Measurements from ENCODE around the gene KLK4.

KLK4 gene

DNA sequence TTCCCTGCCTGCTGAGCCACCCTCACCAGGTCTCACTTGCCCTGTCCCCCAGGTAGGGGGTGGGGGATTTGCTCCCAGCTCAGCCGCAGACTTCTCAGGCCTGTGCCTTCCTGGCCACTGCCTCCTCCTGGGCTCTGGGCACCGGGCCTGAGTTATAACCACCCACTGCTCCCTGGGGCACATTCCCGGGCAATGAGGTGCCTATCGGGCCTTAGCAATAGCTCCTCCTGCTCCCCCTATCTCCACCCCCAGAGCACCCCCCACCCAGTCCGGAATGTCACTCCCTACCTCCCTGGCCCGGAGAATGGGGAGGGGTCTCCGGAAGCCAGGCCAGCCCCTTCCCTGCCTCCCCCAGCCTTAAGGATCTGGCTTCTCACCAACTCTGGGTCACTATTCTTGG lies 41.7 kb upstream of the KLK4 start, which contains the start of gene KLK5:
Gene KLK5 (minus strand): TSS at position 129 of the 400 bp plus-strand sequence. CDS start 381 bp downstream, outside the sequence.
- DNase-seq (ENCODE audit: low read depth in 1 of 2, low spot score in 1 of 2), result no peak
- Histone ChIP-seq H3K27ac (replicated peaks) (no peak within 1 kb of the TSS), H3K27me3 (ENCODE audit: insufficient read depth, poor library complexity, severe bottlenecking) (no peaks in the 10 kb centered on the region), H3K4me3 (replicated peaks; ENCODE audit: insufficient read depth, low read length) (no peak within 1 kb of the TSS)
- TF ChIP-seq, protein P1, sequence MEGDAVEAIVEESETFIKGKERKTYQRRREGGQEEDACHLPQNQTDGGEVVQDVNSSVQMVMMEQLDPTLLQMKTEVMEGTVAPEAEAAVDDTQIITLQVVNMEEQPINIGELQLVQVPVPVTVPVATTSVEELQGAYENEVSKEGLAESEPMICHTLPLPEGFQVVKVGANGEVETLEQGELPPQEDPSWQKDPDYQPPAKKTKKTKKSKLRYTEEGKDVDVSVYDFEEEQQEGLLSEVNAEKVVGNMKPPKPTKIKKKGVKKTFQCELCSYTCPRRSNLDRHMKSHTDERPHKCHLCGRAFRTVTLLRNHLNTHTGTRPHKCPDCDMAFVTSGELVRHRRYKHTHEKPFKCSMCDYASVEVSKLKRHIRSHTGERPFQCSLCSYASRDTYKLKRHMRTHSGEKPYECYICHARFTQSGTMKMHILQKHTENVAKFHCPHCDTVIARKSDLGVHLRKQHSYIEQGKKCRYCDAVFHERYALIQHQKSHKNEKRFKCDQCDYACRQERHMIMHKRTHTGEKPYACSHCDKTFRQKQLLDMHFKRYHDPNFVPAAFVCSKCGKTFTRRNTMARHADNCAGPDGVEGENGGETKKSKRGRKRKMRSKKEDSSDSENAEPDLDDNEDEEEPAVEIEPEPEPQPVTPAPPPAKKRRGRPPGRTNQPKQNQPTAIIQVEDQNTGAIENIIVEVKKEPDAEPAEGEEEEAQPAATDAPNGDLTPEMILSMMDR (IDR thresholded peaks at IDR 0.05; ENCODE audit: insufficient read depth, low read length), result no peak
- TF ChIP-seq POLR2AphosphoS5 (IDR thresholded peaks at IDR 0.05; ENCODE audit: low read depth), result no peak
- TF ChIP-seq, protein P2, sequence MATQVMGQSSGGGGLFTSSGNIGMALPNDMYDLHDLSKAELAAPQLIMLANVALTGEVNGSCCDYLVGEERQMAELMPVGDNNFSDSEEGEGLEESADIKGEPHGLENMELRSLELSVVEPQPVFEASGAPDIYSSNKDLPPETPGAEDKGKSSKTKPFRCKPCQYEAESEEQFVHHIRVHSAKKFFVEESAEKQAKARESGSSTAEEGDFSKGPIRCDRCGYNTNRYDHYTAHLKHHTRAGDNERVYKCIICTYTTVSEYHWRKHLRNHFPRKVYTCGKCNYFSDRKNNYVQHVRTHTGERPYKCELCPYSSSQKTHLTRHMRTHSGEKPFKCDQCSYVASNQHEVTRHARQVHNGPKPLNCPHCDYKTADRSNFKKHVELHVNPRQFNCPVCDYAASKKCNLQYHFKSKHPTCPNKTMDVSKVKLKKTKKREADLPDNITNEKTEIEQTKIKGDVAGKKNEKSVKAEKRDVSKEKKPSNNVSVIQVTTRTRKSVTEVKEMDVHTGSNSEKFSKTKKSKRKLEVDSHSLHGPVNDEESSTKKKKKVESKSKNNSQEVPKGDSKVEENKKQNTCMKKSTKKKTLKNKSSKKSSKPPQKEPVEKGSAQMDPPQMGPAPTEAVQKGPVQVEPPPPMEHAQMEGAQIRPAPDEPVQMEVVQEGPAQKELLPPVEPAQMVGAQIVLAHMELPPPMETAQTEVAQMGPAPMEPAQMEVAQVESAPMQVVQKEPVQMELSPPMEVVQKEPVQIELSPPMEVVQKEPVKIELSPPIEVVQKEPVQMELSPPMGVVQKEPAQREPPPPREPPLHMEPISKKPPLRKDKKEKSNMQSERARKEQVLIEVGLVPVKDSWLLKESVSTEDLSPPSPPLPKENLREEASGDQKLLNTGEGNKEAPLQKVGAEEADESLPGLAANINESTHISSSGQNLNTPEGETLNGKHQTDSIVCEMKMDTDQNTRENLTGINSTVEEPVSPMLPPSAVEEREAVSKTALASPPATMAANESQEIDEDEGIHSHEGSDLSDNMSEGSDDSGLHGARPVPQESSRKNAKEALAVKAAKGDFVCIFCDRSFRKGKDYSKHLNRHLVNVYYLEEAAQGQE (IDR thresholded peaks at IDR 0.05; ENCODE audit: insufficient replicate concordance, low read depth), result no peak
- no peak for TF ChIP-seq SPI1 (IDR thresholded peaks at IDR 0.05; ENCODE audit: borderline replicate concordance, low read depth)
- TF ChIP-seq GABPA (IDR thresholded peaks at IDR 0.05; ENCODE audit: low read depth), result no peak

DNA sequence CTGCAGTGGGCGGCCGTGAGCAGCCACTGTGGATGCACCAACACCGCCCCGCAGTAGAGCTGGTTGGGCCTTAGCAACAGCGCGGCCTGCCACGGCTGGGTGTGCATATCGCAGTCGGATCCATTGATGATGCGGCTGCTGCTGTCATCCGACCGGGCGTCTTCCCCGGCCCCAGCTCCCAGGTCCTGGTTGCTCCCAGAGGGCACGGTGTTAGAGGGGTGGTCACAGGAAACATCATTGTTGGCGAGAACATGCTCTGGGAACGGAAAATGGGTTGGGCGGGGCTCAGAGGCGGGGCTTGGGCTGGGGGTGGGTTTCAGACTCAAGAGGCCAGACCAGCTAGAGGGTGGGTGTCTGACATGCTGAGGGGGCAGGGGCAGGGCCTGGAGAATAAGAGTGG lies 38.7 kb upstream of the KLK4 start:
- Histone ChIP-seq H3K27ac (replicated peaks) (no peak overlapping the region), H3K27me3 (ENCODE audit: insufficient read depth, poor library complexity, severe bottlenecking) (no peaks in the 10 kb centered on the region), H3K4me3 (replicated peaks; ENCODE audit: insufficient read depth, low read length) (no peak overlapping the region)
- TF ChIP-seq, protein P2 (IDR thresholded peaks at IDR 0.05; ENCODE audit: insufficient replicate concordance, low read depth), result no peak
- TF ChIP-seq POLR2AphosphoS5 (IDR thresholded peaks at IDR 0.05; ENCODE audit: low read depth) (no peak), SPI1 (IDR thresholded peaks at IDR 0.05; ENCODE audit: borderline replicate concordance, low read depth) (no peak), GABPA (IDR thresholded peaks at IDR 0.05; ENCODE audit: low read depth) (no peak)
- TF ChIP-seq, protein P1 (IDR thresholded peaks at IDR 0.05; ENCODE audit: insufficient read depth, low read length), result no peak
- DNase-seq (ENCODE audit: low read depth in 1 of 2, low spot score in 1 of 2), result no peak

DNA sequence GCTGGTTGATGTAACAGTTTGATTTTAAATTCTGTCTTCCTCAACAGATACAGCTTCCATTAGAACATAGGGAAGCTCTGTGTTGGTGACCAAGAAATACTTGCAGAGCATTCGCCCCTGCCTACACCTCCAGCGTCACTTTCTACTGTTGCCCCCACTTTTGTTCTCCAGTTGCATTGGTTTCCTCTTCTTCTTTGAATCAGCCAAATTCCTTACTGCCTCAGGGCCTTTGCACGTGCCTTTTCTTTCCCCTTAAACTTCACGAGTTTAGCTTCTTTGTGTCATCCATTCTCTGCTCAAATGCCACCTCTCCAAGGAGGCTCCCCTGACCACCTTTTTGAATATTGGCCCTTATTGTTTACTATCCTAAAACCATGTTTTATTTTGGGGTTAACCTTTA lies 35.9 kb upstream of the KLK4 start:
- DNase-seq (ENCODE audit: low read depth in 1 of 2, low spot score in 1 of 2), result no peak
- no peak overlapping the region for H3K4me3 ChIP-seq (replicated peaks; ENCODE audit: insufficient read depth, low read length)
- H3K27me3 ChIP-seq (ENCODE audit: insufficient read depth, poor library complexity, severe bottlenecking), result no peaks in the 10 kb centered on the region
- no peak overlapping the region for H3K27ac ChIP-seq (replicated peaks)
- TF ChIP-seq, protein P2 (IDR thresholded peaks at IDR 0.05; ENCODE audit: insufficient replicate concordance, low read depth), result no peak
- TF ChIP-seq SPI1 (IDR thresholded peaks at IDR 0.05; ENCODE audit: borderline replicate concordance, low read depth) (no peak), POLR2AphosphoS5 (IDR thresholded peaks at IDR 0.05; ENCODE audit: low read depth) (no peak), GABPA (IDR thresholded peaks at IDR 0.05; ENCODE audit: low read depth) (no peak)
- TF ChIP-seq, protein P1 (IDR thresholded peaks at IDR 0.05; ENCODE audit: insufficient read depth, low read length), result no peak

Measured in HL-60 (cell line).